Chondrocyte (in vitro differentiated cells): Measurements from ENCODE around the gene CETP. TPM values are rescaled to one million over a fixed set of nuclear protein-coding genes. Genes with fewer than 3 reads are reported as not detected.

Source experiments
- DNase-seq: peaks from one replicate; pipeline ENCODE4 v3.0.0; 2021; ENCODE audit warnings: mixed read lengths, low spot score
- H3K27ac Mint-ChIP-seq: one replicate; pipeline ENCODE4 v1.8.0; 2021; ENCODE audit warnings: mild to moderate bottlenecking, moderate library complexity, mixed read lengths; ENCODE audit not compliant: unreplicated experiment
- H3K27me3 Mint-ChIP-seq: 2 replicates; pipeline ENCODE4 v1.8.0; 2021; ENCODE audit warnings: low read depth, mixed read lengths
- H3K36me3 Mint-ChIP-seq: 2 replicates; pipeline ENCODE4 v1.8.0; 2021; ENCODE audit warnings: low read depth, mixed read lengths
- H3K4me1 Mint-ChIP-seq: 2 replicates; pipeline ENCODE4 v1.8.0; 2021; ENCODE audit warnings: low read depth, mild to moderate bottlenecking, mixed read lengths
- H3K4me3 Mint-ChIP-seq: one replicate; pipeline ENCODE4 v1.8.0; 2021; ENCODE audit warnings: mild to moderate bottlenecking, moderate library complexity, mixed read lengths; ENCODE audit not compliant: unreplicated experiment
- H3K9me3 Mint-ChIP-seq: 2 replicates; pipeline ENCODE4 v1.8.0; 2021; ENCODE audit warnings: low read depth, mixed read lengths
- CTCF ChIP-seq: fragments of 200-600 bp; sonication (generic); IDR thresholded peaks from 2 replicates; pipeline ENCODE4 v1.5.0; 2021; ENCODE audit warnings: antibody characterized with exemption, mild to moderate bottlenecking, moderate library complexity
- total RNA-seq: library from RNA; stranded (reverse); gene quantifications from 3 replicates; pipeline ENCODE4 v1.2.1, GENCODE V29; 2021

The CETP gene
- total RNA-seq, 1 donor from 2014 or later: not detected

- Mint-ChIP-seq H3K27ac (no peak overlapping the region), H3K27me3 (no peaks in the 10 kb centered on the region), H3K36me3 (peaks cover under 1% of the 10 kb centered on the region), H3K4me3 (no peak overlapping the region), H3K9me3 (no peaks in the 10 kb centered on the region), H3K4me1 (peaks cover 8% of the 10 kb centered on the region)
- no peak for TF ChIP-seq CTCF
- DNase-seq: no peak
Measured at GRCh38 chr16:56927471-56927870, 34.3 kb upstream of the CETP start.

- Mint-ChIP-seq H3K4me3 (no peak overlapping the region), H3K36me3 (peaks cover 15% of the 10 kb centered on the region), H3K27me3 (no peaks in the 10 kb centered on the region), H3K27ac (no peak overlapping the region), H3K9me3 (no peaks in the 10 kb centered on the region), H3K4me1 (peaks cover 15% of the 10 kb centered on the region)
- TF ChIP-seq CTCF: no peak
- DNase-seq: no peak
Measured at GRCh38 chr16:56929639-56930038, 32.1 kb upstream of the CETP start.

- TF ChIP-seq CTCF: no peak
- no peaks in the 10 kb centered on the region for H3K9me3 Mint-ChIP-seq
- H3K27ac Mint-ChIP-seq: peak overlapping the region; percentile 99
- no peak for DNase-seq
- H3K4me1 Mint-ChIP-seq: peaks cover 25% of the 10 kb centered on the region
- peak overlapping the region; percentile 97 for H3K4me3 Mint-ChIP-seq
- no peaks in the 10 kb centered on the region for H3K27me3 Mint-ChIP-seq
- peaks cover 26% of the 10 kb centered on the region for H3K36me3 Mint-ChIP-seq
Measured at GRCh38 chr16:56930486-56931270, 31.1 kb upstream of the CETP start.

- H3K27me3 Mint-ChIP-seq: no peaks in the 10 kb centered on the region
Measured at GRCh38 chr16:56931271-56931891, 30.4 kb upstream of the CETP start.

More at GRCh38 chr16:56931271-56931891, 30.4 kb upstream of the CETP start:
- Mint-ChIP-seq H3K4me1 (peaks cover 32% of the 10 kb centered on the region), H3K36me3 (peaks cover 30% of the 10 kb centered on the region), H3K9me3 (no peaks in the 10 kb centered on the region), H3K4me3 (peak overlapping the region; percentile 97), H3K27ac (peak overlapping the region; percentile 99)
- no peak for DNase-seq
- TF ChIP-seq CTCF: no peak
